Stimulated activated CD8-positive, alpha-beta memory T cell treated with anti-CD3 and anti-CD28 coated beads, Interleukin-15, amount 100 ng/mL, for 4 hours (primary cell): Measurements from ENCODE around the gene MLXIPL.
A peak's percentile ranks its signal among the peaks of the same experiment; 100 is the strongest.
"Not testable (repeated sequence)": the region's sequence is repeated elsewhere in the genome, so short reads cannot be mapped to it uniquely, and the experiment has no call there.

Experiments used
- DNase-seq, 2 donors: peaks; one replicate each; pipeline ENCODE4 v3.0.0-alpha.2; 2020; ENCODE audit warnings: low read depth in 2 of 2

The MLXIPL gene

GRCh38 chr7:73578342-73579128 is 45.8 kb downstream of the MLXIPL start, which contains the start of gene TBL2:
TSS of gene TBL2 (minus strand) at chr7:73578579. CDS start at chr7:73578549, 30 bp downstream.
- peak; percentile 95 to 96 for DNase-seq

GRCh38 chr7:73577627-73578341 is 46.5 kb downstream of the MLXIPL start:
- DNase-seq = no peak

GRCh38 chr7:73573791-73574190 is 50.5 kb downstream of the MLXIPL start:
- no peak for DNase-seq

GRCh38 chr7:73573276-73573675 is 51.0 kb downstream of the MLXIPL start:
- DNase-seq = no peak

GRCh38 chr7:73572767-73573186 is 51.5 kb downstream of the MLXIPL start:
- no peak for DNase-seq

DNA sequence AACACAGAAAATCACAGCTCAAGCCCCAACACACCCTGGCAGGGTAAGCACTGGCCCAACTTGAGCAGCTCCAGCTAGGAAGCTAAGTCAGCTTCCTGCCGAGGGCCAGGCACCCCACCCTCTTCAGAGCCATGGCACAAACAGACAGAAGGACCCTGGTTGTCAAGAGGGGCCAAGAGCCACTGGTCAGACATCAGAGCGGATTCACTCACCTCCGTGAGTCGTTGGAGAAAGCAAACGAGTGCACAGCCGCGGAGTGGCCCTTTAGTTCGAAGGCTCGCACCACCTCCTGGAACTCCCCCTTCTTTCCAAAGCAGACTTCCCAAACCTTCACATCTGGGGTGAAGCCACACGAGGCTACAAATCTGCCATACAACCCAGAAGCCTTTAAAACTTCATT is 53.3 kb downstream of the MLXIPL start:
- no peak for DNase-seq

GRCh38 chr7:73570521-73570920 is 53.8 kb downstream of the MLXIPL start:
- DNase-seq = no peak

- DNase-seq = no peak
These were observed 55.2 kb downstream of the MLXIPL start for GRCh38 chr7:73569042-73569608.

DNA sequence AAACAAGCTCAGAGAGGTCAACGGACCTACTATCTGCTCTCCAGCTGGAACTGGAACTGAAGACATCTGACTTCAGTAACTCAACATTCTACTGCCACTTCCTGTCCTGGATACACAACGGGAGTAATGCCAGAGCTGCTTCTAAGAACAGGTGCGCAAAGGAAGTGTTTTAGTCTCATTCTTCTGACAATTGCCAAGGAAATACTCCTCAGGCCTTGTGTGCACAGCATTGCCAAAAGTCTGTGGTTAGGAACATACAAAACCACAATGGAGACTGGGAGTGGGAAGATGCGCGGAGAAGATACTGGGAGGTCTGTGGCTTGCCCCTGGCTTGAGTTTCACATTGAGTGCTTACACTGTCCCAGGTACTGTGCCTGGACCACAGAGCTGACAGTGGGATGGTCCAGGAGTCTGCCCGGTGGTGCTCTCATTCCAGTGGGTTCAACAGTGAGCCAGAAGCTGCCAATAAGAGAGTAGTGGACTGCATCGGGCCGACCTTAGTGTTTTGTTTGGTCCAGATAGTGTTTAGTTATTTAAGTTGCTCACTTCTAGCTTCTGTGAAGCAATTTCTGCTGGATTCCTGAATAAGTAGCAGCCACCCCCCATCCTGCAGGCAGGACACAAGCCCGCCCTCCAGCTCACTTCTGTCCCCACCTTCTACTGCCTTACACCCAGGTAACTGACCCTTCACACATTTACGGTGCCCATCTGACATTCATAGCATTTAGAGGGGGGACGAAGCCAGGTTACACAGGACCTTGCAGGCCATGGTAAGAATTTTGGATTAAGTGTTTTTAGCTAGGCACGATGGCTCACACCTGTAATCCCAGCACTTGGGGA is 56.3 kb downstream of the MLXIPL start:
- no peak for DNase-seq

GRCh38 chr7:73567140-73567539 is 57.2 kb downstream of the MLXIPL start:
- DNase-seq = no peak

- DNase-seq = not testable (repeated sequence)
These were observed 57.9 kb downstream of the MLXIPL start for GRCh38 chr7:73566431-73566830.

DNA sequence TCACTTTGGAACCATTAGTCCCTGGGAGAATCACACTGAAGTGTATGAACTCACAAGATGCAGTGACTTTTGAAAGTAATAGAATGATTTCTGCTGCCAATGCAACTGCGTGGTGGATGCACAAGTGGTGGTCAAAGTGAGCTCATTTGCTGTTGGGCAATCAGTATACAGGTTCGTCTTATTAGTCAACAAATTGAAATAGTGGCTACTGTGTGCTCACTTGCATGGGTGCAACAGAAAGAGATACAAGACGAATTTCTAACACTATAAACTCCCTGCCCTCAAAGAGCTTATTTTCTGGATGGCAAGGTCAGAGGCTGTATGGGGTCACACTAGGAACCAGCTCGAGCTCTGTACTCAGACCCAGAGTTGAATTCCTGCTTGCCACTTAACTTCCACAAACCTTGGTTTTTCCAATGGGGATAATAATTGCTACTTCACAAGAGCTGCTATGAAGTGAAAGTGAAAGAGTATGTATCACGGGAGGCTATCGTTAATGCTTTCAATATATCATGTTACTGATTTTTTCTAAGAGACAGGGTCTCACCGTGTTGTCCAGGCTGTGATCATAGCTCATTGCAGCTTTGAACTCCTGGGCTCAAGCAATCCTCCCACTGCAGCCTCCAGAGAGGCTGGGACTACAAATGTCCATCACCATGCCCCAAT is 58.5 kb downstream of the MLXIPL start:
- no peak for DNase-seq

GRCh38 chr7:73560109-73560835 is 64.0 kb downstream of the MLXIPL start:
- no peak for DNase-seq

GRCh38 chr7:73557397-73558257 is 66.7 kb downstream of the MLXIPL start, which contains the start of gene BCL7B:
TSS of gene BCL7B (minus strand) at chr7:73557690. CDS start at chr7:73557578, 112 bp downstream.
- DNase-seq = peak; percentile 34 to 62

DNA sequence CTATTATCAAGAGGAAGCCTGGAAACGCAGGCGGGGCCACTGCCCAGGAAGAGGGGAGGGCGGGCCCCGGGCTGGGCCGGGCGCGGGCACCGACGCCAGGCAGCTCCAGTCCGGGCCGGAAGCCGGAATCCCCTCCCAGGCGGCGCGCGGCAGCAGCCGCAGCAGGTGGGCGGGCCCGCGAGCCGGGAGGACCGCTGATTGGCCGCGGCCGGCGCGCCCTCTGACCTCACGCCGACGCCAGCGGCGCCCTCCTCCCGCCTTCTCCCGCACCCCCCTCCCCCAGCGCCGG is 67.3 kb downstream of the MLXIPL start:
- DNase-seq = peak; percentile 70 to 86

DNA sequence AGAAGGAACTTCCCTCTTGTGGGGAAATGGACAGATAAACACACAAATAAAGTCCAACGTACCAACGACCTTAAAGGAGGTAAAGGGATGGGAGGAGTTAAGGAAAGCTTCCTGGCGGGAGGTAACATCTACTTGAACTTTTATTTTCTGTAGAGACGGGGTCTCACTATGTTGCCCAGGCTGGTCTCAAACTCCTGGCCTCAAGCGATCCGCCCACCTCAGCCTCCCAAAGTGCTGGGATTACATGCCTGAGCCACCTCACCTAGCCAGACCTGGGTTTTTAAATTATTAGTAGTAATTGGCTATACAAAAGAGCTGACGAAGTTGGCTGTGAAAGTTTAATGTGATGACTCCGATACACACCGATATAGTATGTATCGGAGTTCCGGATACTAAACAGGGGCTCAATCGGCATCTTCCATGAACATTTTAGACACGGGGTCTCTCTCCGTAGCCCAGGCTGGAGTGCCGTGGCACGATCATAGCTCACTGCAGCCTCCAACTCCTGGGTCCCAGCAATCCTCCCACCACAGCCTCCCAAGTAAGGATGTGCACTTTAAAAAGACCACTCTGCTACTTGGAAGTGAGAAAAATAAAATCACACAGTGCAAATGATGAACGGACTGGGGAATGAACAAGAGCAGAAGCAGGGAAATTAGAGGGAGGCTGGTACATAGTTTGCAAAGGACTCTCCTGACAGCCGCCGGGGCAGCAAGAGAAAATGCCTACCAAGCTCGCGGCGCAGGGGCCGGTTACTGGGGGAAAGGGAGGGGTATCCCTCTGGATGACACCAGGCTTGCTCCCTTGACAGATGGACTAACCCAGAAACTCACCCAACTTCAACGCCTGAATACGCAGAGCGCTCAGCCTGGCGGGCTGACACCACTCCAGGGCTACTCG is 67.9 kb downstream of the MLXIPL start:
- DNase-seq = no peak

DNA sequence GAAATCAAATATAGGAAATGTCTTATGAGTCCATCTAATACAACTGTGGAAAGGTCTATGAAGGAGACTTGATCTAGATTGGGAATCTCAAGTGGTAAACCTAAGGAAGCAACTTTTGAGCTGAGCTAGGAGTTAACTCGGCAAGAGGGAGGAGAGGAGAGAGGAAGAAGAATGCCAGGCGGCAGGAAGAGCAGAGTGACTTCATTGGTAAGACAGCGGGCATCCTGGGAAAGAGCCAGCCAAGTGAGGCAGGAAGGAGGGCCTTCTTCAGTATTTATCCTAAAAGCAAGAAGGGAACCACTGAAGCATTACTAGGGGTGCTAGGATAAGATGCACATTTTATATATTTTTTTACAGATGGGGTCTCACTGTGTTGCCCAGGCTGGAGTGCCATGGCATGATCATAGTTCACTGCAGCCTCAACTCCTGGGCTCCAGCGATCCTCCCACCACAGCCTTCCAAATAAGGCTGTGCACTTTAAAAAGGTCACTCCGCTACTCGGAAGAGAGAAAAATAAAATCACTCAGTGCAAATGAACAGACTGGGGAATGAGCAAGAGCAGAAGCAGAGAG is 68.8 kb downstream of the MLXIPL start:
- no peak for DNase-seq

DNA sequence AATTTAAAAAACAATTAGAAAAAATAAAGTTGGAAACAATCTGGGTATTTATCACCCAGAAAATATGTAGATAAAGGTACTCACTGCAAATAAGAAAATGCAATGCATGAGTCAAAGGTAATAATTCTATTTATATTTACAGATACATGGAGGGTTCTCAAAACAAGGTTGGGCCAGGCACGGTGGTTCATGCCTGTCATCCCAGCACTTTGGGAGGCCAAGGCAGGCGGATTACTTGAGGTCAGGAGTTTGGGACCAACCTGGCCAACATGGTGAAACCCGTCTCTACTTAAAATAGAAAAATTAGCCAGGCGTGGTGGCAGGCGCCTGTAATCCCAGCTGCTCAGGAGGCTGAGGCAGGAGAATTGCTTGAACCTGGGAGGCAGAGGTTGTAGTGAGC is 74.2 kb downstream of the MLXIPL start:
- not testable (repeated sequence) for DNase-seq
